Neutrophil (primary cell): ENCODE measurements around the gene CDC42EP3.

Source experiments
- H3K27ac ChIP-seq: fragments of 200-600 bp; sonication (generic); 2 replicates; pipeline ENCODE4 v1.5.1; 2016; ENCODE audit warnings: mild to moderate bottlenecking, moderate library complexity
- H3K27me3 ChIP-seq: fragments of 200-600 bp; sonication (generic); 2 replicates; pipeline ENCODE4 v1.6.0; 2016; ENCODE audit warnings: mild to moderate bottlenecking
- H3K36me3 ChIP-seq: fragments of 200-600 bp; sonication (generic); 2 replicates; pipeline ENCODE4 v1.5.1; 2017
- H3K4me1 ChIP-seq, 2 experiments: fragments of 200-600 bp in 1 of 2; sonication (generic) in 1 of 2; 1 replicate in 1 of 2; 2 replicates in 1 of 2; pipeline versions ENCODE4 v1.5.1 to v1.6.1; 2013 to 2016; ENCODE audit warnings: low read depth in 1 of 2, low read length in 1 of 2, mild to moderate bottlenecking in 1 of 2, moderate library complexity in 1 of 2; ENCODE audit not compliant: control insufficient read depth in 1 of 2, insufficient read depth in 1 of 2
- H3K4me3 ChIP-seq, 2 experiments: fragments of 200-600 bp in 1 of 2; sonication (generic) in 1 of 2; 1 replicate in 1 of 2; 2 replicates in 1 of 2; pipeline ENCODE4 v1.5.1; 2013 to 2016; ENCODE audit warnings: low read depth in 1 of 2, low read length in 1 of 2, mild to moderate bottlenecking in 1 of 2, moderate library complexity in 1 of 2
- H3K9me3 ChIP-seq: fragments of 200-600 bp; sonication (generic); 2 replicates; pipeline ENCODE4 v1.5.1; 2016
- CTCF ChIP-seq: fragments of 200-600 bp; sonication (generic); IDR thresholded peaks from 2 replicates; pipeline ENCODE4 v1.5.1; 2016; ENCODE audit warnings: antibody characterized with exemption

CDC42EP3 gene

GRCh38 chr2:37671009-37671815, at the start of gene CDC42EP3:
Gene CDC42EP3 (minus strand): TSS chr2:37671642. CDS start chr2:37646587, 25,055 bp downstream.
- Histone ChIP-seq H3K4me3 (peak within 1 kb of the TSS; percentile 88 to 93), H3K4me1 (peaks cover 66 to 83% of the 10 kb centered on the region in 2 experiments), H3K27me3 (no peaks in the 10 kb centered on the region), H3K9me3 (no peaks in the 10 kb centered on the region), H3K36me3 (peaks cover 21% of the 10 kb centered on the region), H3K27ac (peak within 1 kb of the TSS; percentile 98)
- TF ChIP-seq CTCF = no peak

GRCh38 chr2:37721201-37721560, 49.7 kb upstream of the CDC42EP3 start:
- no peak for TF ChIP-seq CTCF
- Histone ChIP-seq H3K27me3 (no peaks in the 10 kb centered on the region), H3K36me3 (no peaks in the 10 kb centered on the region), H3K4me1 (no peaks in the 10 kb centered on the region), H3K9me3 (no peaks in the 10 kb centered on the region), H3K27ac (no peak overlapping the region), H3K4me3 (no peak overlapping the region)

- no peak overlapping the region for H3K4me3 ChIP-seq
- no peak for TF ChIP-seq CTCF
- no peaks in the 10 kb centered on the region for H3K27me3 ChIP-seq
- no peaks in the 10 kb centered on the region for H3K4me1 ChIP-seq
- no peaks in the 10 kb centered on the region for H3K36me3 ChIP-seq
- H3K27ac ChIP-seq = no peak overlapping the region
- H3K9me3 ChIP-seq = no peaks in the 10 kb centered on the region
These were observed 49.2 kb upstream of the CDC42EP3 start for GRCh38 chr2:37720533-37721200.

- no peaks in the 10 kb centered on the region for H3K4me1 ChIP-seq
- H3K27me3 ChIP-seq = no peaks in the 10 kb centered on the region
- no peak for TF ChIP-seq CTCF
- H3K4me3 ChIP-seq = no peak overlapping the region
- no peaks in the 10 kb centered on the region for H3K36me3 ChIP-seq
- H3K27ac ChIP-seq = no peak overlapping the region
- H3K9me3 ChIP-seq = no peaks in the 10 kb centered on the region
These were observed 47.2 kb upstream of the CDC42EP3 start for GRCh38 chr2:37718515-37719161.

- Histone ChIP-seq H3K27me3 (no peaks in the 10 kb centered on the region), H3K36me3 (no peaks in the 10 kb centered on the region), H3K27ac (no peak overlapping the region), H3K4me3 (no peak overlapping the region), H3K4me1 (peaks cover 0 to 10% of the 10 kb centered on the region in 2 experiments), H3K9me3 (no peaks in the 10 kb centered on the region)
- no peak for TF ChIP-seq CTCF
These were observed 41.8 kb upstream of the CDC42EP3 start for GRCh38 chr2:37713258-37713700.
